Measurements from ENCODE around the gene GABARAPL1.
"Not testable (repeated sequence)": the region's sequence is repeated elsewhere in the genome, so short reads cannot be mapped to it uniquely, and the experiment has no call there.

GABARAPL1 gene

GRCh38 chr12:10212739-10213131, at the start of gene GABARAPL1:
Gene GABARAPL1, plus strand, starts transcription at chr12:10212877. Its CDS starts 253 bp downstream, at chr12:10213130.
- peak; percentile 92 for DNase-seq (ENCODE audit: low spot score)

GRCh38 chr12:10163084-10163483, 49.6 kb upstream of the GABARAPL1 start:
- no peak for DNase-seq (ENCODE audit: low spot score)

GRCh38 chr12:10165421-10165820, 47.3 kb upstream of the GABARAPL1 start:
- no peak for DNase-seq (ENCODE audit: low spot score)

- DNase-seq (ENCODE audit: low spot score), result no peak
Measured at GRCh38 chr12:10167599-10167998, 45.1 kb upstream of the GABARAPL1 start.

- no peak for DNase-seq (ENCODE audit: low spot score)
Measured at GRCh38 chr12:10169104-10169503, 43.6 kb upstream of the GABARAPL1 start.

- DNase-seq (ENCODE audit: low spot score), result no peak
Measured at GRCh38 chr12:10170216-10170615, 42.5 kb upstream of the GABARAPL1 start.

- DNase-seq (ENCODE audit: low spot score), result no peak
Measured at GRCh38 chr12:10171973-10172728, 40.5 kb upstream of the GABARAPL1 start, which contains the start of gene OLR1. Gene OLR1, minus strand, starts transcription at chr12:10172132. Its CDS starts 55 bp downstream, at chr12:10172077.

- no peak for DNase-seq (ENCODE audit: low spot score)
Measured at GRCh38 chr12:10174986-10175614, 37.6 kb upstream of the GABARAPL1 start.

GRCh38 chr12:10175846-10176636, 36.6 kb upstream of the GABARAPL1 start:
- DNase-seq (ENCODE audit: low spot score), result no peak

GRCh38 chr12:10178821-10179220, 33.9 kb upstream of the GABARAPL1 start, which contains the start of gene TMEM52B:
Gene TMEM52B, plus strand, starts transcription at chr12:10179032. Its CDS starts 543 bp downstream, at chr12:10179575.
- DNase-seq (ENCODE audit: low spot score), result no peak

GRCh38 chr12:10179776-10180181, 32.9 kb upstream of the GABARAPL1 start:
- no peak for DNase-seq (ENCODE audit: low spot score)

- DNase-seq (ENCODE audit: low spot score), result no peak
Measured at GRCh38 chr12:10182354-10183049, 30.2 kb upstream of the GABARAPL1 start.

GRCh38 chr12:10184261-10184843, 28.3 kb upstream of the GABARAPL1 start:
- no peak for DNase-seq (ENCODE audit: low spot score)

- DNase-seq (ENCODE audit: low spot score), result no peak
Measured at GRCh38 chr12:10186299-10186698, 26.4 kb upstream of the GABARAPL1 start.

GRCh38 chr12:10186958-10187357, 25.7 kb upstream of the GABARAPL1 start:
- not testable (repeated sequence) for DNase-seq (ENCODE audit: low spot score)

GRCh38 chr12:10189653-10190052, 23.0 kb upstream of the GABARAPL1 start:
- DNase-seq (ENCODE audit: low spot score), result no peak

GRCh38 chr12:10190558-10191388, 21.9 kb upstream of the GABARAPL1 start:
- DNase-seq (ENCODE audit: low spot score), result peak; percentile 79

GRCh38 chr12:10191865-10192264, 20.8 kb upstream of the GABARAPL1 start:
- DNase-seq (ENCODE audit: low spot score), result no peak

GRCh38 chr12:10194160-10194670, 18.5 kb upstream of the GABARAPL1 start:
- no peak for DNase-seq (ENCODE audit: low spot score)

- no peak for DNase-seq (ENCODE audit: low spot score)
Measured at GRCh38 chr12:10196210-10196609, 16.5 kb upstream of the GABARAPL1 start.

Measured in D341Med (cell line).